GM19397 (cell line): ENCODE data around the gene DMC1.

Source experiments
- ATAC-seq: cut with Tn5 transposase; IDR thresholded peaks from one replicate; pipeline ENCODE4 v1.9.1; 2021; ENCODE audit warnings: mild to moderate bottlenecking, moderate library complexity; ENCODE audit not compliant: unreplicated experiment

DMC1 gene

DNA sequence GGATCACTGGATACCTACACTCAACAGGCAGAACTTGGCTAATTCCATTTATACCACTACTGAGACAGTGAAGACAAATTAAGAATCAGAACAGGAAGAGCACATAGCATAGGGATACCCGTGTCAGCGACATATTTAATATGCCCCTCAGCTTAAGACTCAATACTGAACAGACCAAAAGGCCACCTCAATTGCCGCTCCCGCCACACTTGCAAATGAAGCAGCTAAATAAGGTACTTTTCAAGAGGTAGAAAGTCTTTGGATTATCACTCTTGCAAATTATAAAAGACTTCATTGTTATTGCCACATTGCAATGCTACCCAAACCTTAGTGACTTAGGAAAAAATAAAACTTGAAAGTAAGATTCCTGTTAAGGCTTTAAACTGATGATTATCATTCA, 67.0 kb downstream of the DMC1 start:
- no peak for ATAC-seq

DNA sequence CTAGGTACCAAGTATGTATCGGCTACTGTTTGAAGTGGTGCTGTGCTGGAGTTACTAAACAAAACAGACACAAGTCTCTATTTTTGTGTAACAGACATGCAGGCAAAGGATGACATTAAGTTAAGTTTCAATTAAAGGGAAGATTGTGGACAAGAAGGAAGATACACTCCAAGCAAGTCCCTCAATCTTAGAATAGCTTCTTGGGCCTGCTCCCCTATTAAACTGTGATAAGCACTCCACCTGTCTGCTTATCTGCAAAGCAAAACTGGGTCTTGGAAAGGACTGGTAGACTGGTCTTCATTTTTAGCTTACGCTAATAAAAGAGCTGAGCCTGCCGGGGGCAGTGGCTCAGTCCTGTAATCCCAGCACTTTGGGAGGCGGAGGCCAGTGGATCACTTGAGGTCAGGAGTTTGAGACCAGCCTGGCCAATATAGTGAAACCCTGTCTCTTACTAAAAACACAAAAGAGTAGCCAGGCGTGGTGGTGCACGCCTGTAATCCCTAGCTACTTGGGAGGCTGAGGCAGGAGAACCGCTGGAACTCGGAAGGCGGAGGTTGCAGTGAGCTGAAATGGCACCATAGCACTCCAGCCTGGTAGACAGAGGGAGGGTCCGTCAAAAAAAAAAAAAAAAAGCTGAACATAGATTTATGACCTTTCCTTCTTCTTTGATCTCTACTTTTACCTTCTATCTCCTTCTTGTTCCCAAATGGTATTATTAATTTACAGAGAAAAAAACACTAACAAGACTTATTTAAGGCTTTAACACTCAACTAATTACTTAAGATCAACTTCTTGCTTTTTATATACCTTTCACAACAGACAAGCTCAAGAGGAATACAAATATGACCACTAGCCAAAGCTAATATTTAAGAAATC, 67.9 kb downstream of the DMC1 start:
- ATAC-seq: no peak

DNA sequence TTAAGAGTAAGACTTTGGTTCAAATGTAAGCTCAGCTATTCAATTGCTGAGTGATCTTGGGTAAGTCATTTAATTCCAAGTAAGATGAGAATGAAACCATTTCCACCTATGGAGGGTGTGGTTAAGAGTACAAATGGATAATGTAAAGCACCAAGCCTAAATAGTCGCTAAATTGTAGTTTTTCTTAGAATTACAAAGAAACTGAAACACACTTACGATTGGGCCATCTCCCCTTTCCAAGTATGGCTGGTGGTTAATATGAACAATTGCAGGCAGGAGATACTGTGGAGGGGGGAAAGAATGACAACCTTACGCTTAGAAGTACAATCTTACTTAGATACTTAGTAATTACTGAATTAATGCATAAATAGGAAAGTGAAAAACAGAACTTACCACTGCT, 72.1 kb downstream of the DMC1 start:
- ATAC-seq: no peak

DNA sequence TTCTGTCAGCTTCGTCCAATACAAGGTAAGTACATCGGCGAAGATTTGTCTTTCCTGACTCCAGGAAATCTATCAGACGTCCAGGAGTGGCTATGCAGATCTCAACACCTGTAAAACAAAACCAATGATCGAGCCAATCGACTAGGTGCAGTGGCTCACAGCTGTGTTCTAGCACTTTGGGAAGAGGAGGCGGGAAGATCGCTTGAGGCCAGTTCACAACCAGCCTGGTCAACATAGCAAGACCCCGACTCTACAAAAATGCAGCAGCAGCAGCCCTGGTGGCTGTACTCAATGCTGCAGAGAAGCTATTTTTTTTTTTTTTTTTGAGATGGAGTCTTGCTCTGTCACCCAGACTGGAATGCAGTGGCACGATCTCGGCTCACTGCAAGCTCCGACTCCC, 75.0 kb downstream of the DMC1 start:
- no peak for ATAC-seq

DNA sequence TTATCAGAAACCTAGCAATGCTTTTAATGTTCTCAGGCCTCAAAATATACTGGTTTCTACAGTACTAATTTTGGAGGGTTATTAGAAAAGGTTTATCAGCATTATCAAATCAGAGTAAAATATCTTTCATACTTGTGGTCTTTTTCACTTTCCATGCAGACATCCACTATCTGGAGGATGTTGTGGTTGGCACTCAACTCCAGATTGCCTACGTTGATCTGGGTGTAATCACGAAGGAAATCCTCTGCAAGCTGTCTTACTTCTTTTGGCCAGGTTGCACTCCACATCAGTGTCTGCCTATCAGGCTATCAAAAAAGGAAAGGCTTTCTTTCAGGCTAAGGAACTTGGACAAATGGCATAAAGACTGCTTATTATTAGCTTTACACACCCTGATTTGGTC, 75.5 kb downstream of the DMC1 start:
- no peak for ATAC-seq

DNA sequence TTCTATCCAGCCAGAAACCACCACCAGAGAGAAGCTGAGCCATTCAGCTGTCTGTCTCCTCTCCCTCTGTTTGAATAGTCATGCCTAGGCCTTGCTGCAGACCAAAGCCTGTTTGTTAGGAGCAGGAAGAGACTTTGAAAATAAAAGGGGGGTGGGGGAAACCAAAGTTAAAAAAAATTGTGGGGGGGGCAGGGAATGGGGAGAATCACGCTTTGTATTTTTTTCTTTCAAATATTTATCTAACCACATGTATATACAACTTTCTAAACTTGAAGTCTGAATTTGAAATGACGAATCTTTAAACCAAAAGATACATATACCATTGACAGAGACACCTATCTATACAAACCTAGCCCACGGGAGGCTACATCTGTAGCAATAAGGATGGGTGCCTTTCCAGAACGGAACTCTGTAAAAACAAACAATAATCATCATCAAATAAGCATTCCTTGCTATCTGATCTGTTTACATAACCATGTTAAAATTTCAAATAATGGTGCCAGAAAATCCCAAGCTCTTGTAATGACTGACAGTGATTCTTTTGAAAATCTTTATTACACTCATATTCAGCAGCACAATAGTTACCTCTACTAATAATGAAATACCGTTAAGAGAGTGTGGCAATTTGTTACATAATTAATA, 78.2 kb downstream of the DMC1 start:
- no peak for ATAC-seq

DNA sequence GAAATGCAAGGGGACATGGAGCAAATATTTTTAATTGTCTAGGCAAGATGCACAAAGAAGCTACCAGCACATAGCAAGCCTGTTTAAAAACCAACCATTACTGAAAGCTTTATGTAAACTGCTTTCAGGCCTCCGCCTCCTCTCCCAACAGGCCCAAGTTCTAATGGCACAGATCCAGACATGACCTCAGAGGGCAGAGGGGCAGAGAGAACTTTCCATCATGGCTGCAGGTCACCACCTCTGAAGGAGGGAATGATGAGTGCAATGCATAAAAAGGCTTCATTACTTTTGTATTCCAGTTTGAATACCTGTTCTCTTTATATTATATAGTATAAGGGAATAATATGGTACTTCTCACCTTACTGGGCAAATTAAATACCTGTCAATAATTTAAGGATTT, 79.1 kb downstream of the DMC1 start:
- no peak for ATAC-seq

DNA sequence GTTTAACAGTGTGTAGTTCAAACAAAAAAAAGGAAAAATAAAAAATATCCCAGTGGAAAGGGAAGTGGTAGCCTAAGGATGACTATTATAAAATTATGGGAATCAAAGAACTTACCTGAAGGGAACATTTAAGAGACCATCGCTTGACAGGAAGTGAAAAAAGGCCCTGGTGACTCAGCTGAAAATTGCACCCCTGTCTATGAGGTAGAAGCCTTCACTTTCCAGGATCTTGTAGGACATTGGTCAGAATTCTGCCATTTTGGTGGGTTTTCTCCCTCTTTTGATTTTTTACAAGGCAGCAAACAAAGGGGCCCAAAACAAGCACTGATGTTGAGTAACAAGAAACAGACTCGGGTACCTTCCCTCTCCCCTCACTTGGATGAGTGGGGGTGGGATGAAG, 79.5 kb downstream of the DMC1 start:
- no peak for ATAC-seq

DNA sequence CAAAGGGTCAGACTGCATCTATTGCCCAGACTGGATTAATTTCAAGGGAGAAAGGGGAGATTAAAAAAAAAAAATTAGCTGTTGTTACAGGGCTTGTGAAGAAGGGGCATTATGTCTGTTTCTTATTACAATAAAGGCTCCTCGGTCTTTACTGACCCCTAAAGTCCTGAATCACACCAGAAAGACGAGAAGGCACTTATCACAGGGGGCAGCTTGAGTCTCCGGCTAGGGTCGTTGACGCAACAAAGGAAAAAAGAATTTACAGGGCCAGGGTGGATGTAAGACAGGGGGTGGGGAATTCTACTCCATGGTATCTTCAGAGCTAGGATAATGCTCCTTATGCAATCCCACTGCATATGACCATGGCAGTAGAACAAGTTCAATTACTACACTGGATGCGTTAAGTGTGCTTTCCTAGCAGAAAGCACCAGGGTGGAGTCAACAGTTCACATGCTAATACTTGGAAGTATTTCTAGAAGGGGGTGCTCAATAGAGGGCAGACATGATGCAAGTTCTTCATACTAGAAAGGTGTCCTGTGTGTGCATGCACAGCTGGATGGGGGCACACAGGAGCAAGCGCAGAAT, 80.3 kb downstream of the DMC1 start:
- ATAC-seq: no peak

DNA sequence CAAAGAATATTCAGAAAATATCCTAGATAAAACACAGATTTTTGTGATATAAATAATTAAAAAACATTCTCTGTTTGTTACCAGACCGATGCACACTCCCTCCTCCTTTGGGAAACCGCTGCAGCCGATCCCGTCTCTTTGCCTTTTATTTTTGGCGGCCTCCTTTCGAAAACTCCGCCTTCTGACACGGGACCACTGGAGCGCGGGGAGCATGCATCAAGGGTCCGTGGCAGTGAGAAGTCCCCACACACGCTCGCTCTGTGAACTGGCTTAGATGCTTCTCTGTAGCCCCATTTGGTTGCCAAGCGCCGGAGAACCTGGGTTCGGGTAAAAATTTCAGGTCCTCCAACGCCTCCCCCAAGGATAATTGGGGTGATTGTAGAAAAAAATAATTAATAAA, 80.8 kb downstream of the DMC1 start:
- ATAC-seq: no peak

DNA sequence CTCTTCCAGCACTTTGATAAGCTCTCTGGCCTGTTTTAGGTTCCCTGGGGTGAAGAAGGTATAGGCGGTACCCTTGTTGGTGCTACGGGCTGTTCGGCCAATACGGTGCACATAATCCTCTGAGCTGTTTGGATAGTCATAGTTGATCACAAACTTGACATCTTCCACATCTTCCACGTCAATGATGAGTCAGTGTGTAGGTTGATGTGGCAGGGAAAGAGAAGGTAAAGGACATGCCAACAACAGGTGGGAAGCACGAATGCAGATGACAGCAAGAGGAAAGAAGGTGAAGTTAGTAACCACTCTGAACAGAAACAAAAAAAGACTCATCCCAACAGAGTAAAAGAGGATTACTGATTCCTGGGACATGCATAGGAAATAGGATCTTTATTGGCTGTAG, 82.0 kb downstream of the DMC1 start:
- no peak for ATAC-seq

DNA sequence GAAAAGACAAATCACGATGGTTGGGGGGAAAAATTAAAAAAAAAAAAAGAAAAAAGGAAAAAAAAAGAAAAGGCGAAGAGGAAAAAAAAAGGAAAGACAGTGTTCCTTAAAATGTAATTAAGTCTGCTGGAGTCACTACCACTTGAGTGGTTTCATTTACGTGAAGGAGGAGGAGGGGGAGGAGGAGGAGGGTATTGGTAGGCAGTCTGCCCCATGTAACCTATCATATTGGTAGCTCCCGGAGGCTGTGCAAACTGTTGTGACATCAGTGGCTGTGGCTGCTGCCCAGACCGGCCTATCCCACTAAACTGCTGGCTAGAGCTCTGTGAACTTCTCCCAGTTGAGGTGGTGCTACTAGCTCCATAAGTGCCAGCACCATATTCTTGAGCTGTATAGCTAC, 84.2 kb downstream of the DMC1 start:
- ATAC-seq: no peak

DNA sequence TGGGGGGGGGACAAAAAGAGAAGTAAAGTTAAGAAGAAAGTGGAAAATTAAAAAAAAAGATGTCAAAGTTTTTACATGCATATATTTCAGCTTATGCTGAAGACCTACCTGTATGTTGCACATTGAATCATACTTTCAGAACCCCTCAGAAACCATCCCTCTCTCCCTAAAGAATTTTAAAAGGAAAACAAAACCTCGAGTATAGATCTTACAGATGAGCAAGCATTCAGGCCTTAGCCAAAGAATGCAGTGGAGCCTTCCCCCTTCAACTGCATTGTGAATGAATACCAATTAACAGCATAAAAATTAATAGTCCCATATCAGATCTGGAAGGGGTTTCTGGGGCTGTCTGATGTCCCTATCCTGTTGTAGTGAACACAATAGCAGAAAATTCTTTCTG, 85.7 kb downstream of the DMC1 start:
- no peak for ATAC-seq

DNA sequence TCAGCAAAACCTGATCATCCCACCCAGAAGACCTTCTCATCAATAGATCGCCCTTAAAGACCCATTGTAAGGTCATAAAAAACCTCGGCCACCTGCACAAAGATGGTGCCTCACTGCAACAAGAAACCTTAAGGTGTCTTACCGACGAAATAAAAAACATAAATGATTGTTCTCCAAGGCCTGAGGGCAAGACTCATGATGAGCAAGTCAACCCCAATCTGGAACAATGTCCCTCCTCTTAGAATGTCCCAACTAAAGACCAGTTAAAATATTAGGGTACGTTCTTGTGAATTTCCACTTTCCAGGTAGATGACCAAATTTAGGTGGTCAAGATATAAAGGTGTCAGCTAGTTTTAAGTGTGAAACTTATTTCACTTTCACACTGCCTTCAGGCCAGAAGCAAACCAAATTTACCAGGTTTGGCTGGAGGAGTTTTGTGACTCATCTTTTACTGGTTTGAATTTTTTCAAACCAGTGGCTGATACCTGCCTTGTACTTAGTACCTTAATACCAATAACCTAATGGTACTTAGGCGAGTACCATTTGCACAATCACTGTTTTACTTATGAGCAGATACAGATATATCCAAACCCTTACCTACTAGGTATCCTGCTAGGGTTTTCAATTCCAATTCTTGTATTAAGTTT, 87.2 kb downstream of the DMC1 start:
- ATAC-seq: no peak

DNA sequence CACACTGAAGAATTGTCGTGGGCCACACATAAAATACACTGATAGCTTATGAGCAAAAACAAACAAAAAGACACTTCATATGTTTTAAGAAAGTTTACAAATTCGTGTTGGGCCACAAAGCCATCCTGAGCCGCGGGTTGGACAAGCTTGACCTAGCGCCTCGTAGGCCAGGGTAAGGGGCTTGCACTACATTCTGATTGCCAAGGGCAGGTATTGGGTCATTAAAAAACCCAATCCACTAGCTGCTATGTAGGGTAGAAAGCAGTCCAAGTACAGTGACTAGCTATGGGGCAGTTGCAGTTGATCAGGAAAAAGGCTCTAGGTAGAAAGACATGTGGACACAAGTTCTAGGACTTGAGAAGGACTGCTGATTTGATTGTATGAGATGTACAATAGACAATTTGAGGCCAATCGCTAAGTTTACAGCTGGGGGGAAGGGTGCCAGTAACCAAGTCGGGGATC, 88.1 kb downstream of the DMC1 start:
- no peak for ATAC-seq

DNA sequence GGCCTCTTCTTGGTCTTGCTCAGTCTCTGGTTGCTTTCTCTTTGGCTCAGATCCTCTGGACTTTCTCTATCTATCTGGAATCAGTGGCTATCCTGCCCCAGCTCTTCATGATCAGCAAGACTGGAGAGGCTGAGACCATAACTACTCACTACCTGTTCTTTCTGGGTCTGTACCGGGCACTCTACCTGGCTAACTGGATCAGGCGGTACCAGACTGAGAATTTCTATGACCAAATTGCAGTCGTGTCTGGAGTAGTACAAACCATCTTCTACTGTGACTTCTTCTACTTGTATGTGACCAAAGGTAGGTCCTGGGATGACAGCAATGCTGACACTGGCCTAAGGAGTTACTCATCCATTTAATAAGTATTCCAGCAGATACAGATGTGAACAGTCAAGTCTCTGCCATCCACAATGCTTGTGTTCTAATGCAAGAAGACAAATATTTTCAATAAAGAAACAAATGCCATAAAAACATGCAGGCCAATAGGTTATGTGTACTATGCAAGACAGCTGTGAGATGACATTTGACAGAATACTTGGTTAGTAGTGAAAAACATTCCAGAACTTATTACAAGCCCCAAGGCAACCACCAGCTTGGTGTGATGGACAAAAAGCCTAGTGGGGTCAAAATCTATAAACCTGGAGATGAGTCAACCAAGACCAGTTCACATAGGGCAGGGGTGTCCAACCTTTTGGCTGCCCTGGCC, 88.7 kb downstream of the DMC1 start:
- no peak for ATAC-seq

DNA sequence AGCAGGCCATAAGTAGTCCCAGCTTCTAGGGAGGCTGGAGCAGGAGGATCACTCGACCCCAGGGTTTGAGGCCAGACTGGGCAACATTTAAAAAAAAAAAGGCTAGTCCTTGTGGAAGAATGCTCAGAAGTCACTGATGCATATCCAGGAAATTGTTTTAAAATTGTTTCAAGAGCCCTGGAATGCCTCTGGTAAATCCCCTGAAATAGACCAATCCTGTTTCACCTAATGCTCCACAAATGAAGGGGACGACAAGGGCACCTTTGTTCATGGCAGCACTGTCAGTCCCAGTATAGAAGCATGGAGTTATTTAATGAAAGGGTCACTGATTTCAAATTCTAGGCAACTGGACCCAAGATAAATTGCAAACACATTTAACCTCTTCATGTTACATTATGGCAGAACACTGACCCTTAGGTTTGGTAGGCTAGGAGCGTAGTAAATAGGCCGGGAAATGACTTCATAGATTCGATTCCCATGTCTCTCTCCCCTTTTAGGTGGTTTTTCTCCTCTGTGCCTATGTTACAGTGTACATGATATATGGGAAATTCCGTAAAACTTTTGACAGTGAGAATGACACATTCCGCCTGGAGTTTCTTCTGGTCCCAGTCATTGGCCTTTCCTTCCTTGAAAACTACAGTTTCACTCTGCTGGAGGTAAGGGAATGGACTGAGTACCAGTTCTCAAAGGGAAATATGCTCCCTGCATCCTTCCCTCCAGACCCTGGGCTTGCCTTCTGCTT, 90.7 kb downstream of the DMC1 start:
- ATAC-seq: no peak

DNA sequence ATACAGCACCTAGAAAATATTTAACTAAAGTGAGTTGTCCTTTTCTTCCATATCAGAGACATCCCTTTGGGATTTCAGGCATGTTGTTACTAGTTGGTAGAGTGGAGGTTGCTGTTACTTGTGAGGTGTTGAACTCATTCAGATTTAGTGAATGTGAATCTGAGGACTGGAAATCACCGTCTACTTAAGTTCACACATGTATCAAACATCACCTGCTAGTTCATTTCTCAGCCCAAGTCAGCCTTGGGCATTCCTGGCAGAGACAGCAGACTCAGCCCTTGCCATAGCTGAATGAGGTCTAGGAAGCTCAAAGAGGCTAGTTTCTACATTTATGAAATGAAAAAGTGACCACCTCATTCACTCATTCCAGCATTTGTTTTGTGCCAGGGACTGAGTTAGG, 92.4 kb downstream of the DMC1 start:
- no peak for ATAC-seq

DNA sequence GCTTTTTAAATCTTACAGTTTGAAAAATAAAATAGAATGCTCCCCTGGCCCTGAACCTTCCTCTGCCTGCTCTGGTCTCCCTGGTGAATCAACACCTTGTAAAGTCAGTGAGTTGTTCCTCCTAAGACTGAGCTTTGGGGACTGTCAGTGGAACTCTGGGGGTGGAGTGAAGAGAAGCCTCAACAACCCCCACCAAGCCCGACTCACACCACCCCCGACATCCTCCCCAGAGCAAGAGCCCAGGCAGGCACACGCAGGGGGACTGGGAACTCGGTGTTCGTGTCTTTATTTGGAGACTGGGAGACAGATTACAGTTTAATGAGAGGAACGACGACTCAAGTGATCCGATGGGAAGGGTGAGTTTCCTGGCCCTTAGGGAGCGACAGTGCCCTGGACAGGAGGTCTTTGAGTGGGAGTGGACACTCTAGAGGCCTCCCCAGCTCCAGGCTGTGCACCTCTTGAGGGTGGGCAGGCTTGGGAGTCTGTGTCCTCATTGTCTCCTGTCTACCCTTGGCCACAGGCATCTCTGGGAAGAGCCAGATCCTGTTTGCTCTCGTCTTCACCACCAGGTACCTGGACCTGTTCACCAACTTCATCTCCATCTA, 95.9 kb downstream of the DMC1 start:
- no peak for ATAC-seq

DNA sequence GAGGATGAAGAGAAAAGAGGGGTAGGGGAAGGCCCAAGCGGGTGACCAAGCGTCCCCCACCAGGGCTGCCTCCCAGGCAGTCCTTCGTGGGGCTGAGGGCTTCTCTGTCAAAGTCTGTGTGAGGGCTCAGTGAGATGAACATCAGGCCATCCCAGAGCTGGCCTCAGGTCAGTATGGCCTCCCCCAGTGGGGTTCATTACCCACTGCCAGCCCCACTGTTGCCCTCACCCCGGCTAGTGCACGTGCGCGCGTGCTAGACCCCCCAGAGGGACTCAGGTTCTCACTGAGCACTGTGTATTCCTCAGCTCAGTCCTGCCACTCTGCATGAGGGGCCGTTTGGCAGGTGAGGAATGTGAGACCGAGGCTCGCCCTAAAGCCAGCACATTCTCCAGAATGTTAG, 98.7 kb downstream of the DMC1 start:
- no peak for ATAC-seq
